Measurements from ENCODE around the gene CHMP3. TPM values are rescaled to one million over a fixed set of nuclear protein-coding genes. Genes with fewer than 3 reads are reported as not detected.
A peak's percentile ranks its signal among the peaks of the same experiment; 100 is the strongest.

The CHMP3 gene
- polyA plus RNA-seq, 3 donors, result 45.4 to 115 (median 99.4) TPM

DNA sequence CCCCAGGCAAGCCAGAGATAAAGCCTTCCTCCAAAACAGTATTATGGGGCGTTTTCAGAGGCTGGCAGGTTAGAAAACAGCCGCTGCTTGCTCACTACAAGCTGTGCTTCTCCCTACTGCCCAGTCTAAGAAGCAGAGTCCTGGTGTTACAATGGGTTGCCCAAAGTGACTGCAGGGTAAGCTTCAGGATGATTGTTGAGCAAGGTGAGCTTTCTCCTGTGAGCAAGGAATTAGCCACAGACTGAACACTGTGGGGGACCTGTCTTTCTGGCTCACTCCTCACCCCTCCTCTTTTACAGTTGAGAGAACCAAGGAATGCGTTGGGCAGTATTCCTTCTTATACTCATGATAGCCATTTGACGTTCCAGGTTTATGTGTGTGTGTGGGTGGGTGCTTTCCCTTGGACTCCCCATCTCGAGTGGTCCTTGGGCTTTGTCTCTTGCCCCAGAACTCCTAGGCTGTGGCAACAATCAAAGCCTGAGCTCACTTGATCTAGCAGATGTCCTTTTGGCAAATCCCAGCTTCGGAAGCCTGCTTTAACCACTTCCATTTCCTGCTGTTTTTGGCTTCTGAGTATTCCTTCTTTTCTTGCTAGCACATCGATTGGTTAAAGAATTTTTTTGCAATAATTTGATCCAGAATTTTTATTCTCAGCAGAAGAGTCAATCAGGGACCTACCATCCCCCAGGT lies 74.5 kb downstream of the CHMP3 start:
- Histone ChIP-seq H3K9me3 (replicated peaks in 1 of 2; ENCODE audit: control insufficient read depth in 1 of 2, insufficient read depth in 1 of 2, low read length in 2 of 2) (no peaks in the 10 kb centered on the region), H3K36me3 (replicated peaks in 1 of 2; ENCODE audit: control insufficient read depth in 1 of 2, insufficient read depth in 2 of 2, low read length in 2 of 2) (peaks cover 96 to 100% of the 10 kb centered on the region in 2 donors), H3K27me3 (ENCODE audit: control insufficient read depth in 2 of 2, insufficient read depth in 2 of 2, low read length in 2 of 2) (no peaks in the 10 kb centered on the region), H4K20me1 (ENCODE audit: insufficient read depth, low read length) (no peaks in the 10 kb centered on the region), H3K27ac (ENCODE audit: low read depth in 1 of 2, low read length in 2 of 2) (no peak overlapping the region), H3K4me1 (ENCODE audit: control insufficient read depth in 1 of 2, insufficient read depth in 2 of 2, low read length in 2 of 2) (no peaks in the 10 kb centered on the region), H3K79me2 (ENCODE audit: insufficient read depth, low read length) (no peaks in the 10 kb centered on the region), H3K4me3 (replicated peaks in 1 of 3; ENCODE audit: low read depth in 2 of 3, low read length in 3 of 3) (no peak overlapping the region), H3K9ac (ENCODE audit: insufficient read depth, low read length, poor library complexity, severe bottlenecking) (no peak overlapping the region), H3K4me2 (replicated peaks; ENCODE audit: extremely low read depth, low read length, poor library complexity, severe bottlenecking) (no peak overlapping the region), H2AFZ (ENCODE audit: insufficient read depth, low read depth, low read length, poor library complexity, severe bottlenecking) (no peak overlapping the region)
- 100% methylated on average over 1 of the region's 7 CpGs for WGBS (ENCODE audit: insufficient coverage)
- Mint-ChIP-seq H3K9me3 (no peaks in the 10 kb centered on the region), H3K4me3 (no peak overlapping the region), H3K27me3 (ENCODE audit: low read depth in 3 of 3) (no peaks in the 10 kb centered on the region), H3K36me3 (peaks cover 87 to 94% of the 10 kb centered on the region in 2 donors), H3K27ac (peak overlapping the region in 1 of 7 donors; percentile 59), H3K4me1 (no peaks in the 10 kb centered on the region)
- DNase-seq, result no peak
- intact Hi-C loops (cut with micrococcal nuclease), result no loop called here
- TF ChIP-seq, protein P1, sequence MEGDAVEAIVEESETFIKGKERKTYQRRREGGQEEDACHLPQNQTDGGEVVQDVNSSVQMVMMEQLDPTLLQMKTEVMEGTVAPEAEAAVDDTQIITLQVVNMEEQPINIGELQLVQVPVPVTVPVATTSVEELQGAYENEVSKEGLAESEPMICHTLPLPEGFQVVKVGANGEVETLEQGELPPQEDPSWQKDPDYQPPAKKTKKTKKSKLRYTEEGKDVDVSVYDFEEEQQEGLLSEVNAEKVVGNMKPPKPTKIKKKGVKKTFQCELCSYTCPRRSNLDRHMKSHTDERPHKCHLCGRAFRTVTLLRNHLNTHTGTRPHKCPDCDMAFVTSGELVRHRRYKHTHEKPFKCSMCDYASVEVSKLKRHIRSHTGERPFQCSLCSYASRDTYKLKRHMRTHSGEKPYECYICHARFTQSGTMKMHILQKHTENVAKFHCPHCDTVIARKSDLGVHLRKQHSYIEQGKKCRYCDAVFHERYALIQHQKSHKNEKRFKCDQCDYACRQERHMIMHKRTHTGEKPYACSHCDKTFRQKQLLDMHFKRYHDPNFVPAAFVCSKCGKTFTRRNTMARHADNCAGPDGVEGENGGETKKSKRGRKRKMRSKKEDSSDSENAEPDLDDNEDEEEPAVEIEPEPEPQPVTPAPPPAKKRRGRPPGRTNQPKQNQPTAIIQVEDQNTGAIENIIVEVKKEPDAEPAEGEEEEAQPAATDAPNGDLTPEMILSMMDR (IDR thresholded peaks at IDR 0.05), result no peak

DNA sequence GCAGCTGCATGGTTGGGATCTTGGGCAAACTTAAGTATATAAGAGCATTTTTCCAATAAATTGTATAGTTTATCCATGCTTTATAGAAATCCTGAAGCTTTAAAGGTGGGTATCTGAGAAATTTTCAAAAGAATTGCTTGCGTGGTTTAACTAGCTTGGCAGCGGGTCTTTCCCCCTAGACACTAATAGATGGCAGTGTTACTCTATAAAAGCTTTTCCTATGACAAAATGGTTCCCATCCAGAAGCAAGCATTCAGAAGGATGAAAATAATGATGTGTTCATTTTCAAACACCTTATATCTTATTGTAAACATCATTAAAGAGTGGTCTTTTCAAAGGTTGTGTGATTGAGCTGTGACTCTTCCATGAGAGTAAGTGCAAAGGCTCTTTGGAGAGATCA lies 76.2 kb downstream of the CHMP3 start:
- Mint-ChIP-seq H3K9me3 (no peaks in the 10 kb centered on the region), H3K27ac (no peak overlapping the region), H3K4me3 (no peak overlapping the region), H3K4me1 (no peaks in the 10 kb centered on the region), H3K36me3 (peaks cover 93 to 97% of the 10 kb centered on the region in 2 donors), H3K27me3 (ENCODE audit: low read depth in 3 of 3) (no peaks in the 10 kb centered on the region)
- no peak for DNase-seq
- no peak overlapping the region for H2AFZ ChIP-seq (ENCODE audit: insufficient read depth, low read depth, low read length, poor library complexity, severe bottlenecking)
- no peaks in the 10 kb centered on the region for H3K79me2 ChIP-seq (ENCODE audit: insufficient read depth, low read length)
- WGBS (ENCODE audit: insufficient coverage), result no CpG with 5 or more reads among the region's 2 CpGs
- H3K27me3 ChIP-seq (ENCODE audit: control insufficient read depth in 2 of 2, insufficient read depth in 2 of 2, low read length in 2 of 2), result no peaks in the 10 kb centered on the region
- H4K20me1 ChIP-seq (ENCODE audit: insufficient read depth, low read length), result no peaks in the 10 kb centered on the region
- H3K36me3 ChIP-seq (replicated peaks in 1 of 2; ENCODE audit: control insufficient read depth in 1 of 2, insufficient read depth in 2 of 2, low read length in 2 of 2), result peaks cover 98 to 100% of the 10 kb centered on the region in 2 donors
- no peak overlapping the region for H3K9ac ChIP-seq (ENCODE audit: insufficient read depth, low read length, poor library complexity, severe bottlenecking)
- no peak overlapping the region for H3K4me3 ChIP-seq (replicated peaks in 1 of 3; ENCODE audit: low read depth in 2 of 3, low read length in 3 of 3)
- no peak overlapping the region for H3K27ac ChIP-seq (ENCODE audit: low read depth in 1 of 2, low read length in 2 of 2)
- TF ChIP-seq, protein P1 (IDR thresholded peaks at IDR 0.05), result no peak
- H3K4me1 ChIP-seq (ENCODE audit: control insufficient read depth in 1 of 2, insufficient read depth in 2 of 2, low read length in 2 of 2), result no peaks in the 10 kb centered on the region
- H3K9me3 ChIP-seq (replicated peaks in 1 of 2; ENCODE audit: control insufficient read depth in 1 of 2, insufficient read depth in 1 of 2, low read length in 2 of 2), result no peaks in the 10 kb centered on the region
- intact Hi-C loops (cut with micrococcal nuclease), result no loop called here
- H3K4me2 ChIP-seq (replicated peaks; ENCODE audit: extremely low read depth, low read length, poor library complexity, severe bottlenecking), result no peak overlapping the region

Data from CD14-positive monocyte (primary cell).